NB4 (cell line): ENCODE measurements around the gene C6.

Experiments
- CTCF ChIP-seq: IDR thresholded peaks from one replicate; pipeline ENCODE4 v1.5.1; 2012; ENCODE audit warnings: low read depth, low read length
- MYC ChIP-seq: IDR thresholded peaks from 2 replicates; pipeline ENCODE4 v1.6.1; 2011; ENCODE audit warnings: low read depth, low read length
- POLR2A ChIP-seq: IDR thresholded peaks from 2 replicates; pipeline ENCODE4 v1.6.1; 2011; ENCODE audit warnings: mild to moderate bottlenecking; ENCODE audit not compliant: insufficient read length; ENCODE audit errors: extremely low read depth

GRCh38 chr5:41253109-41253508 lies 39.8 kb upstream of the C6 start:
- TF ChIP-seq CTCF (no peak), MYC (no peak), POLR2A (no peak)
